WERI-Rb-1 (cell line): Measurements from ENCODE around the gene DFFB.
A peak's percentile ranks its signal among the peaks of the same experiment; 100 is the strongest.

Experiments
- DNase-seq: peaks from one replicate; pipeline ENCODE4 v3.0.0-alpha.2; 2020
- H3K27ac ChIP-seq: fragments of 250-450 bp; sonication (Bioruptor Pico); 2 replicates; pipeline ENCODE4 v1.5.1; 2020; ENCODE audit warnings: mild to moderate bottlenecking, moderate library complexity
- H3K27me3 ChIP-seq: fragments of 250-450 bp; sonication (Bioruptor Pico); 2 replicates; pipeline ENCODE4 v1.5.1; 2021; ENCODE audit warnings: mild to moderate bottlenecking, low read depth, moderate library complexity; ENCODE audit not compliant: insufficient read depth, severe bottlenecking
- H3K36me3 ChIP-seq: fragments of 250-450 bp; sonication (Bioruptor Pico); 2 replicates; pipeline ENCODE4 v1.5.1; 2020; ENCODE audit warnings: mild to moderate bottlenecking, moderate library complexity
- H3K4me3 ChIP-seq: 2 replicates; pipeline ENCODE4 v1.5.1; 2011; ENCODE audit warnings: low read depth, mild to moderate bottlenecking, control low read depth, low read length
- H3K9me3 ChIP-seq: fragments of 250-450 bp; sonication (Bioruptor Pico); 2 replicates; pipeline ENCODE4 v1.5.1; 2021; ENCODE audit warnings: mild to moderate bottlenecking, moderate library complexity; ENCODE audit not compliant: severe bottlenecking
- CTCF ChIP-seq: IDR thresholded peaks from 2 replicates; pipeline ENCODE4 v1.5.1; 2011; ENCODE audit warnings: low read depth, mild to moderate bottlenecking, control low read depth, inconsistent platforms, low read length

Gene DFFB

DNA sequence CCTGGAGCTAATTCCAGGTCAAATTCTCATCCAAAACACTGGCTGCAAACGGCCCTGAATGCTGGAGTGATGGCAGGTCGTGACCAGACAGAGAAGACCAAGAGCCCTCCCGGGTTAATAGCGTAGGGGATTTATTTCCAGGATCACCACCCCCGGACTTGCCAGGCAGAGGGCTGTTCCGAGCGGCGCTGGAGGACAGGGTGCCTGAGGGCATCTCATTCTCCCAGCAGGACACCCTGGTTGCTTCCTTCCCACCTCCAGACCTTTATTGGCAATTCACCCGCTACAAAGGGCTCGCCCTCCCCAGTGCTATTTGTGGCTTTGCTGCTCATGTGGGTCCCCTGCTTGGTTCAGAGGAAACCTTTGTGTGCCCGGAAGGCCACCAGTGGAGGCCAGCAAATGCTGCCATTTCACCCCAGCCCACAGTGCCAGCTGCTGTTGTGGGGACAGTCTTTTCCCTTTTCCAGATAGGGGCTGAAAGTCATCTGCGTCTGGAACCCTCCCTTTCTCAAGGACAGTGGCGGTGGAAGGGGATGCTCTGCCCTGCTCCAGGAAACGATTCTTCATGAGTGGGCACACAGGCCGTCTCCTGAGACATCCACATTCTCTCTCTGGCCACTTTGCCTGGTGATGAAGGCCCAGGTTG, 61.8 kb downstream of the DFFB start:
- Histone ChIP-seq H3K9me3 (peaks cover under 1% of the 10 kb centered on the region), H3K4me3 (no peak overlapping the region), H3K27ac (no peak overlapping the region), H3K36me3 (no peaks in the 10 kb centered on the region), H3K27me3 (no peaks in the 10 kb centered on the region)
- TF ChIP-seq CTCF, result no peak
- DNase-seq, result peak; percentile 6

GRCh38 chr1:3919706-3920105, 62.4 kb downstream of the DFFB start:
- H3K27me3 ChIP-seq, result no peaks in the 10 kb centered on the region
- no peaks in the 10 kb centered on the region for H3K9me3 ChIP-seq
- H3K4me3 ChIP-seq, result no peak overlapping the region
- peak; percentile 3 for DNase-seq
- no peaks in the 10 kb centered on the region for H3K36me3 ChIP-seq
- TF ChIP-seq CTCF, result no peak
- H3K27ac ChIP-seq, result no peak overlapping the region

- Histone ChIP-seq H3K4me3 (no peak overlapping the region), H3K36me3 (no peaks in the 10 kb centered on the region), H3K27me3 (no peaks in the 10 kb centered on the region), H3K9me3 (no peaks in the 10 kb centered on the region), H3K27ac (no peak overlapping the region)
- no peak for TF ChIP-seq CTCF
- peak; percentile 4 for DNase-seq
Observed at GRCh38 chr1:3921765-3922164, 64.5 kb downstream of the DFFB start.

DNA sequence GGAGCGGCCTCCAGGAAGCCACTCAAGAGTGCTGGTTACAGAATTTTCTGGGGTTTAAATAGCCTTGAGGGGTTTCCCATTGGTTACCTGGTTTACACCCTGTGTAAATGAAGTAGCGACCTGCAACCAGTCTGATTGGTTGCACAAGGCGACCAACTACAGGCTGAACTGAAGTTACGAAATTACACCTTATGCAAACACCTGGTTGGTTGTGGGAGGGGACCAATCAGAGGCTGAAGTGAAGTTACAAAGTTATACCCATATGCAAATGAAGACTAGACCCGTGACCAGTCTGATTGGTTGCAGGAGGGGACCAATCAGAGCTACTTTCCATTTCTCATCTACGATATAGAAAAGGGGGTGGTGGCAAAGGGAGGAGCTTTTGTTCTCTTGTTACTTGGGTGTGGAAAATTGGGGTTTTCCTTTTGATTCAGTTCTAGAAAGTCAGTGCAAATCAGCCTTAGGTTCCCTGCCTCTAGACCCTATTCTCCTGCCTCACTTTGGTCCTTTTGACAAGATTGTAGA, 65.0 kb downstream of the DFFB start:
- no peaks in the 10 kb centered on the region for H3K36me3 ChIP-seq
- peak; percentile 4 for DNase-seq
- no peak for TF ChIP-seq CTCF
- H3K27me3 ChIP-seq, result no peaks in the 10 kb centered on the region
- H3K9me3 ChIP-seq, result no peaks in the 10 kb centered on the region
- no peak overlapping the region for H3K4me3 ChIP-seq
- peak overlapping the region; percentile 93 for H3K27ac ChIP-seq

DNA sequence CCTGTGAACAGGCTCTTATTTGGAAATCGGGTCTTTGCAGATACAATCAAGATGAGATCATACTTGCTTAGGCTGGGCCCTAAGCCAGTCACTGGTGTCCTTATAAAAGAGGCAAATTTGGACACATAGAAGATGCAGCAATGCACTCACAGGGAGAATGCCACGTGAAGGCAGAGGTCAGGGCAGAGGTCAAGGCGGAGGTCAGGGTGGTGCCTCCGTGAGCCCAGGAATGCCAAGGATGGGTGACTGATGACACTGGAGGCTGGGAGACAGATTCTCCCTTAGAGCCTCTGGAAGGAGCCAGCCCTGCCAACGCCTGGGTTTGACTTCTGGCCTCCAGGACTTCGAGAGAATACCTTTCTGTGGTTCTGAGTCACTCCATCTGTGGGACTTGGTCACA, 65.6 kb downstream of the DFFB start:
- no peak overlapping the region for H3K4me3 ChIP-seq
- H3K27ac ChIP-seq, result peak overlapping the region; percentile 93
- no peaks in the 10 kb centered on the region for H3K36me3 ChIP-seq
- no peak for TF ChIP-seq CTCF
- DNase-seq, result peak; percentile 12
- H3K27me3 ChIP-seq, result no peaks in the 10 kb centered on the region
- no peaks in the 10 kb centered on the region for H3K9me3 ChIP-seq
